Embryonic facial prominence (tissue), 1 donor: Measurements from ENCODE around the gene JAK1.

Experiments used
- DNase-seq: peaks from one replicate; pipeline ENCODE4 v3.0.0-alpha.2; 2016; ENCODE audit errors: extremely low spot score

JAK1 gene

GRCh38 chr1:64892576-64893573 is 73.5 kb downstream of the JAK1 start:
- no peak for DNase-seq

- peak; percentile 16 for DNase-seq
These were observed 74.9 kb downstream of the JAK1 start for GRCh38 chr1:64891448-64891825.

- DNase-seq = no peak
These were observed 75.5 kb downstream of the JAK1 start for GRCh38 chr1:64890699-64891447.

GRCh38 chr1:64887689-64888217 is 78.6 kb downstream of the JAK1 start:
- DNase-seq = no peak

- no peak for DNase-seq
These were observed 79.5 kb downstream of the JAK1 start for GRCh38 chr1:64886877-64887276.

GRCh38 chr1:64885648-64886047 is 80.7 kb downstream of the JAK1 start:
- no peak for DNase-seq

GRCh38 chr1:64884261-64885040 is 81.9 kb downstream of the JAK1 start:
- DNase-seq = no peak

GRCh38 chr1:64882574-64883255 is 83.6 kb downstream of the JAK1 start:
- DNase-seq = no peak

GRCh38 chr1:64881281-64881680 is 85.1 kb downstream of the JAK1 start:
- no peak for DNase-seq

- DNase-seq = no peak
These were observed 85.9 kb downstream of the JAK1 start for GRCh38 chr1:64880449-64880848.

- no peak for DNase-seq
These were observed 87.3 kb downstream of the JAK1 start for GRCh38 chr1:64878931-64879611.

GRCh38 chr1:64878090-64878489 is 88.3 kb downstream of the JAK1 start:
- DNase-seq = no peak

- DNase-seq = no peak
These were observed 88.8 kb downstream of the JAK1 start for GRCh38 chr1:64877598-64877997.

GRCh38 chr1:64877151-64877550 is 89.2 kb downstream of the JAK1 start:
- no peak for DNase-seq

GRCh38 chr1:64875606-64876005 is 90.7 kb downstream of the JAK1 start:
- DNase-seq = no peak

- DNase-seq = no peak
These were observed 91.2 kb downstream of the JAK1 start for GRCh38 chr1:64875101-64875500.

GRCh38 chr1:64874666-64875065 is 91.7 kb downstream of the JAK1 start:
- no peak for DNase-seq

GRCh38 chr1:64873576-64873975 is 92.8 kb downstream of the JAK1 start:
- no peak for DNase-seq

- no peak for DNase-seq
These were observed 94.3 kb downstream of the JAK1 start for GRCh38 chr1:64872067-64872466.

GRCh38 chr1:64871256-64871655 is 95.1 kb downstream of the JAK1 start:
- no peak for DNase-seq

GRCh38 chr1:64867266-64867665 is 99.1 kb downstream of the JAK1 start:
- DNase-seq = no peak
